MCF 10A (cell line): ENCODE data around the gene GRAMD2A. TPM values are rescaled to one million over a fixed set of nuclear protein-coding genes. Genes with fewer than 3 reads are reported as not detected.

Experiments
- BruUV-seq: library from RNA; stranded (reverse); fragments of 400-500 nt; replicated peaks from 2 replicates; lab custom pipeline; 2021; lab: Mats Ljungman, UMichigan
- CTCF ChIA-PET: fragments of 300-600 bp; sonication (Branson Sonifier 250); formaldehyde crosslinking; extraction: SDS; loops from one replicate; lab custom pipeline; 2021; ENCODE audit warnings: antibody characterized with exemption, inconsistent platforms; lab: Yijun Ruan, JAX
- POLR2A ChIA-PET: fragments of 300-600, 350-650 bp; sonication (Branson Sonifier 250); formaldehyde crosslinking; extraction: SDS; loops from one replicate; lab custom pipeline; 2020; ENCODE audit warnings: antibody characterized with exemption, inconsistent platforms; lab: Yijun Ruan, JAX
- DNase-seq: peaks from one replicate; pipeline ENCODE4 v3.0.0-alpha.2; 2018; ENCODE audit not compliant: unreplicated experiment
- H3K27ac Mint-ChIP-seq: one replicate; pipeline ENCODE4 v1.8.0; 2022; ENCODE audit warnings: mild to moderate bottlenecking, low read depth, mixed read lengths; ENCODE audit not compliant: unreplicated experiment
- H3K27me3 Mint-ChIP-seq: one replicate; pipeline ENCODE4 v1.8.0; 2022; ENCODE audit warnings: mixed read lengths; ENCODE audit not compliant: insufficient read depth, unreplicated experiment
- H3K36me3 Mint-ChIP-seq: one replicate; pipeline ENCODE4 v1.8.0; 2022; ENCODE audit warnings: mild to moderate bottlenecking, moderate library complexity, mixed read lengths; ENCODE audit not compliant: insufficient read depth, unreplicated experiment
- H3K4me1 Mint-ChIP-seq: one replicate; pipeline ENCODE4 v1.8.0; 2022; ENCODE audit warnings: mixed read lengths; ENCODE audit not compliant: insufficient read depth, unreplicated experiment
- H3K4me3 Mint-ChIP-seq: one replicate; pipeline ENCODE4 v1.8.0; 2022; ENCODE audit warnings: mild to moderate bottlenecking, moderate library complexity, mixed read lengths; ENCODE audit not compliant: unreplicated experiment
- H3K9me3 Mint-ChIP-seq: one replicate; pipeline ENCODE4 v1.8.0; 2022; ENCODE audit warnings: mixed read lengths; ENCODE audit not compliant: unreplicated experiment
- intact Hi-C: fragments of 100-400 bp; cut with micrococcal nuclease; formaldehyde crosslinking; loops from 2 replicates; pipeline ENCODE4 v1.14.1; 2022
- total RNA-seq: library from RNA; stranded (reverse); gene quantifications from 2 replicates; pipeline ENCODE4 v1.2.3, GENCODE V29; 2022
- TF ChIP-seq, protein P1 (sequence below): fragments of 200-600 bp; IDR thresholded peaks from one replicate; pipeline ENCODE4 v1.8.0; 2022; ENCODE audit warnings: antibody characterized with exemption, mild to moderate bottlenecking; ENCODE audit not compliant: unreplicated experiment

Gene GRAMD2A
- total RNA-seq, 1 experiment from 2014 or later, result 0.93 TPM

DNA sequence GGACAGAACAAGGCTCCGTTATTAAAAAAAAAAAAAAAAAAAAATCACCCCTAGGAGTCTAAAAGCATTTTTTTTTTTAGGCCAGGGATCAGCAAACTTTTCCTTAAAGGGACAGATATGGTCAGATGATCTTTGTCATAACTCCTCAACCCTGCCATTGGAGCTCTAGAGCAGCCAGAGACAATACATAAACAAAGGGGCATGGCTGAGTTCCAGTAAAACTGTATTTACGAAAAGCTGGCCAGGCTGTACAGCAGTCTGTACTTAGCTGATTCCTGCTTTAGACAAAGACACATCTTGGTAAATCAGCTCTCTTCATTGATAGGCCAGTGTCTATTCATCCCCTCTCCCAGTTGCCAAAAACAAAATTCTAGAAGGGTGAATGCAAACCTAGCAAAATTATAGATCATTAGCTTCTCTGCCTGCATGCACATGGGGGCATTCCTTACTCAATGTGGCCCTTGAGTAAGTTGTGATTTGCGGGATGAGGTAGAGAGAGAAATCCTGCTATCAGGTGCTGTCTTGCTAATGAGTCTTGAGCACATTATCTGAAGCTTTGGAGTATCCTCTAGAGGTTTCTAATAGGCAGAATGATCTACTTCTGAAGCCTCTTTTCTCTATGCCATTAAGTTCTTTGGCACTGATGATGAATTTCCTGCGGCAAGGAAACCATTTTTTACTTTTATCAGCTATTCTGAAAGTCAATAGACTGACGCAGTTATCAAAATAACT, 44.2 kb downstream of the GRAMD2A start:
- TF ChIP-seq, protein P1, sequence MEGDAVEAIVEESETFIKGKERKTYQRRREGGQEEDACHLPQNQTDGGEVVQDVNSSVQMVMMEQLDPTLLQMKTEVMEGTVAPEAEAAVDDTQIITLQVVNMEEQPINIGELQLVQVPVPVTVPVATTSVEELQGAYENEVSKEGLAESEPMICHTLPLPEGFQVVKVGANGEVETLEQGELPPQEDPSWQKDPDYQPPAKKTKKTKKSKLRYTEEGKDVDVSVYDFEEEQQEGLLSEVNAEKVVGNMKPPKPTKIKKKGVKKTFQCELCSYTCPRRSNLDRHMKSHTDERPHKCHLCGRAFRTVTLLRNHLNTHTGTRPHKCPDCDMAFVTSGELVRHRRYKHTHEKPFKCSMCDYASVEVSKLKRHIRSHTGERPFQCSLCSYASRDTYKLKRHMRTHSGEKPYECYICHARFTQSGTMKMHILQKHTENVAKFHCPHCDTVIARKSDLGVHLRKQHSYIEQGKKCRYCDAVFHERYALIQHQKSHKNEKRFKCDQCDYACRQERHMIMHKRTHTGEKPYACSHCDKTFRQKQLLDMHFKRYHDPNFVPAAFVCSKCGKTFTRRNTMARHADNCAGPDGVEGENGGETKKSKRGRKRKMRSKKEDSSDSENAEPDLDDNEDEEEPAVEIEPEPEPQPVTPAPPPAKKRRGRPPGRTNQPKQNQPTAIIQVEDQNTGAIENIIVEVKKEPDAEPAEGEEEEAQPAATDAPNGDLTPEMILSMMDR, result no peak
- Mint-ChIP-seq H3K4me1 (peaks cover 21% of the 10 kb centered on the region), H3K27me3 (no peaks in the 10 kb centered on the region), H3K9me3 (no peaks in the 10 kb centered on the region), H3K36me3 (peaks cover 4% of the 10 kb centered on the region), H3K4me3 (no peak overlapping the region), H3K27ac (no peak overlapping the region)
- no peak for DNase-seq
- ChIA-PET CTCF (interaction anchor here (0.6 to 1.1 kb wide), 3 partner anchors 152 to 417 kb away, joined by 3 to 4 read pairs (median 3); no protein-coding TSS in a partner anchor), POLR2A (interaction anchor here (0.6 to 1.0 kb wide), 3 partner anchors 35 to 270 kb away, joined by 3 to 4 read pairs (median 3); partner anchors contain the start of genes MYO9A and SENP8)
- BruUV-seq, result no TSS peak
- intact Hi-C loops, result loop anchor here (10.0 kb wide), 1 partner anchor 259 kb away; no protein-coding TSS in a partner anchor

DNA sequence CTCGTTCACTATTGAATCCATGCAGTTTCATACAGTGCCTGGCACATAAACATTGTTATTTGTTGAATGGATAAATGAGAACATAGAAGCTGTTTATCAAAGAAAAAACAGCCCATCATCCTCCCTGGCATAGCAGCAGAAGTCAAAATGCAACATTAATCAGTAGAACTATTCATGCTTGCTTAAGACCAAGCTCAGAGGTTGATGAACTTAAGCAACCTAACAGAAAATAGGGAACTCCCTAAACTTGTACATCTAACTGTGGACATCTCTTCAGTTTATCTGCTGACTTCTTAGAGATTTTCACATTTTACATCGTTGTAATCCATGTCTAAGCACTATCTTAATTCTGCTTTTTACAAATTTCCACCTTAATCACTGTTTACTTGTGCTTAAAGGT, 50.2 kb downstream of the GRAMD2A start:
- no peaks in the 10 kb centered on the region for H3K4me1 Mint-ChIP-seq
- intact Hi-C loops, result no loop called here
- BruUV-seq, result no TSS peak
- DNase-seq, result no peak
- CTCF ChIA-PET, result interaction anchor here (2.0 kb wide), 1 partner anchor 9 kb away, joined by 7 read pairs; no protein-coding TSS in a partner anchor
- H3K4me3 Mint-ChIP-seq, result no peak overlapping the region
- TF ChIP-seq, protein P1, result no peak
- peaks cover 10% of the 10 kb centered on the region for H3K36me3 Mint-ChIP-seq
- H3K27ac Mint-ChIP-seq, result no peak overlapping the region
- H3K9me3 Mint-ChIP-seq, result no peaks in the 10 kb centered on the region
- H3K27me3 Mint-ChIP-seq, result no peaks in the 10 kb centered on the region
- POLR2A ChIA-PET, result interaction anchor here (1.2 kb wide), 1 partner anchor 29 kb away, joined by 3 read pairs; the partner anchor contains the start of genes MYO9A and SENP8

DNA sequence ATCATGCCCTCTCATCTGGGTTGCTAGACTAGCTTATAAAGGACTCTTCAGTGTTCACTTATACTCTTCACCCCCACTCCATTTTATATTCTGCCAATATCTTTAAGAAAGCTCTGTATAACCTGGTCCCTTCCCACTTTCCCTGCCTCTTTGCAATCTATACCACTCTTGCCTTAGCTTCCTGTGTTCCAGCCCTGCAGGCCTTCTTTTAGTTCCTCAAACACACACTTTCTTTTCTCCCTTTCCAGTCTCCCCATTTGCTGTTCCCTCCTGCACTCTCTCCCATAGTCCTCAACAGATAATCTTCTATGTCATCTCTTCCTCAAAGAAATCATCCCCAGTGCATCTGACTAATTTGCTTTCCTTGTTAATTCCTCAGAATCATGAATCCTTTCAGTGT, 50.7 kb downstream of the GRAMD2A start:
- Mint-ChIP-seq H3K9me3 (no peaks in the 10 kb centered on the region), H3K4me3 (no peak overlapping the region), H3K27me3 (no peaks in the 10 kb centered on the region), H3K4me1 (no peaks in the 10 kb centered on the region), H3K27ac (no peak overlapping the region), H3K36me3 (peaks cover 10% of the 10 kb centered on the region)
- DNase-seq, result no peak
- TF ChIP-seq, protein P1, result no peak
- ChIA-PET CTCF (interaction anchor here (1.1 to 2.0 kb wide), 2 partner anchors 9 to 42 kb away, joined by 3 to 7 read pairs; no protein-coding TSS in a partner anchor), POLR2A (interaction anchor here (1.2 kb wide), 1 partner anchor 29 kb away, joined by 3 read pairs; the partner anchor contains the start of genes MYO9A and SENP8)
- BruUV-seq, result no TSS peak
- intact Hi-C loops, result no loop called here

DNA sequence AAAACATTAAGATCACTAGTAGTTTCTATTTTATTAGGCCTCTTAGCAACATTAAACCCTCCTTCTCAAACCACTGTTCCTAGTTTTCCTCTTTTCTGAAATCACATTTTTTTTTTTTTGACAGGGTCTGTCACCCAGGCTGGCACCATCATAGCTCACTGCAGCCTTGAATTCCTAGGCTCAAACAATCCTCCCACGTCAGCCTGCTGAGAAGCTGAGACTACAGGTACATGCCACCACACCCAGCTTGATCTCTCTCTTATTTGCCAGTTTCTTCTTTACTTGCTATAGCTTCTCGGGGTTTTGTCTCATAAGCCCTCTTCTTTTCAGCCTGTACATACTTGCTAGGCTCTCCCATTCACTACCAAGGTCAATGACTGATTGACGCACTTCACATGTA, 51.4 kb downstream of the GRAMD2A start:
- Mint-ChIP-seq H3K9me3 (no peaks in the 10 kb centered on the region), H3K27me3 (no peaks in the 10 kb centered on the region), H3K27ac (no peak overlapping the region), H3K36me3 (peaks cover 10% of the 10 kb centered on the region), H3K4me1 (no peaks in the 10 kb centered on the region), H3K4me3 (no peak overlapping the region)
- ChIA-PET POLR2A (no interaction called here), CTCF (interaction anchor here (1.1 to 2.0 kb wide), 2 partner anchors 10 to 41 kb away, joined by 3 to 7 read pairs; no protein-coding TSS in a partner anchor)
- BruUV-seq, result no TSS peak
- no peak for DNase-seq
- intact Hi-C loops, result no loop called here
- TF ChIP-seq, protein P1, result no peak
